OCI-LY1 (cell line): Measurements from ENCODE around the gene CEP104.

Experiments used
- H2AFZ ChIP-seq: fragments of 200-600 bp; sonication (generic), shearing (Covaris generic); 2 replicates; pipeline ENCODE4 v1.6.0; 2014; ENCODE audit warnings: antibody characterized with exemption, mild to moderate bottlenecking, low read length
- H3F3A ChIP-seq: fragments of 200-600 bp; sonication (generic), shearing (Covaris generic); 2 replicates; pipeline ENCODE4 v1.6.0; 2014; ENCODE audit warnings: mild to moderate bottlenecking, antibody characterized with exemption, low read length, moderate library complexity; ENCODE audit not compliant: insufficient read depth
- H3K27ac ChIP-seq: fragments of 200-600 bp; sonication (generic); 2 replicates; pipeline ENCODE4 v1.5.1; 2014; ENCODE audit warnings: low read length, mixed run types, mild to moderate bottlenecking, low read depth; ENCODE audit not compliant: poor library complexity, severe bottlenecking
- H3K27me3 ChIP-seq: fragments of 200-600 bp; sonication (generic); 2 replicates; pipeline ENCODE4 v1.6.0; 2014; ENCODE audit warnings: antibody characterized with exemption, mild to moderate bottlenecking, low read length, moderate library complexity; ENCODE audit not compliant: insufficient read depth
- H3K36me3 ChIP-seq: fragments of 200-600 bp; sonication (generic); 2 replicates; pipeline ENCODE4 v1.6.1; 2014; ENCODE audit warnings: mild to moderate bottlenecking, antibody characterized with exemption, low read length, moderate library complexity, mixed read lengths; ENCODE audit not compliant: insufficient read depth
- H3K4me1 ChIP-seq: fragments of 200-600 bp; sonication (generic); 2 replicates; pipeline ENCODE4 v1.5.1; 2014; ENCODE audit warnings: mild to moderate bottlenecking, low read length, moderate library complexity; ENCODE audit not compliant: insufficient read depth, severe bottlenecking
- H3K4me2 ChIP-seq: fragments of 200-600 bp; sonication (generic), shearing (Covaris generic); 2 replicates; pipeline ENCODE4 v1.6.1; 2014; ENCODE audit warnings: low read length
- H3K4me3 ChIP-seq: fragments of 200-600 bp; sonication (generic); 2 replicates; pipeline ENCODE4 v1.5.1; 2014; ENCODE audit warnings: low read length, low read depth, mild to moderate bottlenecking, mixed read lengths; ENCODE audit not compliant: poor library complexity, severe bottlenecking
- H3K79me2 ChIP-seq: fragments of 200-600 bp; shearing (Covaris generic); 2 replicates; pipeline ENCODE4 v1.6.1; 2016; ENCODE audit warnings: mixed run types, low read length, mixed read lengths; ENCODE audit not compliant: insufficient read depth
- H3K9ac ChIP-seq: fragments of 200-600 bp; sonication (generic), shearing (Covaris generic); 2 replicates; pipeline ENCODE4 v1.6.1; 2014; ENCODE audit warnings: mild to moderate bottlenecking, low read length, mixed read lengths
- H3K9me2 ChIP-seq: fragments of 200-600 bp; sonication (generic), shearing (Covaris generic); 2 replicates; pipeline ENCODE4 v1.6.1; 2014; ENCODE audit warnings: low read depth, mild to moderate bottlenecking, low read length, mixed read lengths
- H3K9me3 ChIP-seq: fragments of 200-600 bp; shearing (Covaris generic); 2 replicates; pipeline ENCODE4 v1.6.1; 2014; ENCODE audit warnings: low read length, mixed read lengths
- H4K20me1 ChIP-seq: fragments of 200-600 bp; sonication (generic), shearing (Covaris generic); 2 replicates; pipeline ENCODE4 v1.6.0; 2016; ENCODE audit warnings: mild to moderate bottlenecking, low read length; ENCODE audit not compliant: insufficient read depth
- CTCF ChIP-seq: fragments of 200-600 bp; sonication (generic), shearing (Covaris generic); IDR thresholded peaks from 2 replicates; pipeline ENCODE4 v1.5.1; 2017; ENCODE audit warnings: mild to moderate bottlenecking, antibody characterized with exemption, low read length, moderate library complexity, mixed read lengths
- EZH2 ChIP-seq: fragments of 200-600 bp; sonication (generic), shearing (Covaris generic); IDR thresholded peaks from 2 replicates; pipeline ENCODE4 v1.8.0; 2017; ENCODE audit warnings: borderline replicate concordance, mixed run types, mild to moderate bottlenecking, antibody characterized with exemption, low read length, moderate library complexity, mixed read lengths

CEP104 gene

GRCh38 chr1:3837200-3837599 lies 19.8 kb downstream of the CEP104 start:
- H3F3A ChIP-seq, result no peaks in the 10 kb centered on the region
- no peak overlapping the region for H3K4me3 ChIP-seq
- no peak overlapping the region for H2AFZ ChIP-seq
- TF ChIP-seq CTCF, result no peak
- TF ChIP-seq EZH2, result no peak
- no peaks in the 10 kb centered on the region for H4K20me1 ChIP-seq
- no peaks in the 10 kb centered on the region for H3K9me2 ChIP-seq
- H3K9ac ChIP-seq, result no peak overlapping the region
- no peaks in the 10 kb centered on the region for H3K79me2 ChIP-seq
- H3K4me2 ChIP-seq, result no peak overlapping the region
- H3K9me3 ChIP-seq, result peaks cover 9% of the 10 kb centered on the region
- H3K27me3 ChIP-seq, result no peaks in the 10 kb centered on the region
- no peaks in the 10 kb centered on the region for H3K4me1 ChIP-seq
- H3K36me3 ChIP-seq, result peaks cover 80% of the 10 kb centered on the region
- H3K27ac ChIP-seq, result no peak overlapping the region

GRCh38 chr1:3836421-3836820 lies 20.6 kb downstream of the CEP104 start:
- Histone ChIP-seq H3K9me2 (no peaks in the 10 kb centered on the region), H3K4me3 (no peak overlapping the region), H3K4me2 (no peak overlapping the region), H3K9me3 (peaks cover 9% of the 10 kb centered on the region), H3K4me1 (no peaks in the 10 kb centered on the region), H3F3A (no peaks in the 10 kb centered on the region), H3K9ac (no peak overlapping the region), H3K79me2 (no peaks in the 10 kb centered on the region), H3K36me3 (peaks cover 83% of the 10 kb centered on the region), H2AFZ (no peak overlapping the region), H4K20me1 (no peaks in the 10 kb centered on the region), H3K27me3 (no peaks in the 10 kb centered on the region), H3K27ac (no peak overlapping the region)
- no peak for TF ChIP-seq CTCF
- TF ChIP-seq EZH2, result no peak

GRCh38 chr1:3834701-3835100 lies 22.3 kb downstream of the CEP104 start:
- Histone ChIP-seq H3F3A (no peaks in the 10 kb centered on the region), H3K27ac (no peak overlapping the region), H3K4me3 (no peak overlapping the region), H3K9me2 (no peaks in the 10 kb centered on the region), H3K4me1 (no peaks in the 10 kb centered on the region), H3K4me2 (no peak overlapping the region), H3K9me3 (peaks cover 9% of the 10 kb centered on the region), H4K20me1 (no peaks in the 10 kb centered on the region), H3K79me2 (no peaks in the 10 kb centered on the region), H3K36me3 (peaks cover 85% of the 10 kb centered on the region), H3K9ac (no peak overlapping the region), H3K27me3 (no peaks in the 10 kb centered on the region), H2AFZ (no peak overlapping the region)
- TF ChIP-seq CTCF, result no peak
- no peak for TF ChIP-seq EZH2
